ENCODE measurements around the gene CPSF3. TPM values are rescaled to one million over a fixed set of nuclear protein-coding genes. Genes with fewer than 3 reads are reported as not detected.

CPSF3 gene
- total and polyA plus RNA-seq, 2 of the 13 experiments (the other 11 are each of a cell fraction or from before 2014, with no cell fraction given): 19.8 to 93.0 TPM

- TF ChIP-seq HNRNPLL (IDR thresholded peaks at IDR 0.05; ENCODE audit: low read depth, low read length, poor library complexity, severe bottlenecking): no peak
- TF ChIP-seq MEF2D (CRISPR knock-in tag; IDR thresholded peaks at IDR 0.05): no peak
- TF ChIP-seq RXRB (CRISPR knock-in tag; IDR thresholded peaks at IDR 0.05; ENCODE audit: borderline replicate concordance): no peak
Observed at GRCh38 chr2:9461079-9461478, 37.6 kb downstream of the CPSF3 start (continued).

- POLR2A ChIA-PET: no interaction called here
- 94% methylated on average over 5 of the region's 5 CpGs for WGBS (ENCODE audit: low lambda C conversion rate)
- no peak for FAIRE-seq
- no peak for TF ChIP-seq HOXD1 (CRISPR knock-in tag; IDR thresholded peaks at IDR 0.05)
- no peak for TF ChIP-seq ZNF326 (CRISPR knock-in tag; IDR thresholded peaks at IDR 0.05; ENCODE audit: borderline replicate concordance)
- no peak for TF ChIP-seq CREBL2 (CRISPR knock-in tag; IDR thresholded peaks at IDR 0.05; ENCODE audit: borderline replicate concordance)
- TF ChIP-seq HNRNPLL (IDR thresholded peaks at IDR 0.05; ENCODE audit: low read depth, low read length, poor library complexity, severe bottlenecking): no peak
- no peak for TF ChIP-seq XBP1 (CRISPR knock-in tag; IDR thresholded peaks at IDR 0.05)
- no peak for TF ChIP-seq NAIF1 (CRISPR knock-in tag; IDR thresholded peaks at IDR 0.05; ENCODE audit: borderline replicate concordance)
- no peak for TF ChIP-seq PRDM15 (CRISPR knock-in tag; IDR thresholded peaks at IDR 0.05)
- TF ChIP-seq ZNF20 (CRISPR knock-in tag; IDR thresholded peaks at IDR 0.05): no peak
- no peak for TF ChIP-seq ZNF687 (CRISPR knock-in tag; IDR thresholded peaks at IDR 0.05)
- TF ChIP-seq ZNF180 (CRISPR knock-in tag; IDR thresholded peaks at IDR 0.05; ENCODE audit: borderline replicate concordance, low read depth): no peak
- no peak for TF ChIP-seq NFYC (CRISPR knock-in tag; IDR thresholded peaks at IDR 0.05)
- TF ChIP-seq ZNF562 (CRISPR knock-in tag; IDR thresholded peaks at IDR 0.05; ENCODE audit: borderline replicate concordance): no peak
- no peak for TF ChIP-seq ZNF597 (CRISPR knock-in tag; IDR thresholded peaks at IDR 0.05)
Observed at GRCh38 chr2:9462313-9462712, 38.9 kb downstream of the CPSF3 start.

More at GRCh38 chr2:9462313-9462712, 38.9 kb downstream of the CPSF3 start:
- no peaks in the 10 kb centered on the region for H3K27me3 ChIP-seq (ENCODE audit: control insufficient read depth in 1 of 2, insufficient read depth in 2 of 2, low read length in 2 of 2)
- peaks cover 8% of the 10 kb centered on the region; the same call in 1 of the 2 replicates for H3K4me1 ChIP-seq (ENCODE audit: insufficient read depth, low read length)
- H3K4me2 ChIP-seq (ENCODE audit: low read depth, low read length): no peak overlapping the region
- intact Hi-C loops (cut with micrococcal nuclease; ENCODE audit: unreplicated experiment) (no loop called here), in situ Hi-C loops (cut with HindIII; ENCODE audit: extremely low pct_ligation_motif_present, low pct_unique_long_range_greater_than_20kb) (no loop called here)
- no peak overlapping the region for H3K9ac ChIP-seq (ENCODE audit: insufficient read depth, low read depth, low read length)
- CTCF ChIA-PET (ENCODE audit: low intra/inter-chr PET ratio, low total read pairs): no interaction called here
- no peak for DNase-seq (ENCODE audit: low spot score)
- H3K27ac ChIP-seq (ENCODE audit: extremely low read length, insufficient read depth, low read length): no peak overlapping the region
- peaks cover 9 to 42% of the 10 kb centered on the region in 2 experiments for H3K36me3 ChIP-seq (replicated peaks in 1 of 2; ENCODE audit: control insufficient read depth in 1 of 2, insufficient read depth in 2 of 2, low read length in 2 of 2)
- no peaks in the 10 kb centered on the region for H3K79me2 ChIP-seq (ENCODE audit: insufficient read depth, low read length)
- no peak overlapping the region for H2AFZ ChIP-seq (ENCODE audit: low read length)
- H3K9me3 ChIP-seq (ENCODE audit: low read length): no peaks in the 10 kb centered on the region
- no peak overlapping the region for H3K4me3 ChIP-seq (replicated peaks in 1 of 3; ENCODE audit: insufficient read depth in 1 of 3, low read depth in 2 of 3, low read length in 3 of 3)
- no peak for ATAC-seq
- no TSS peak for BruUV-seq (replicated peaks)
- H4K20me1 ChIP-seq (ENCODE audit: insufficient read depth, low read length): no peaks in the 10 kb centered on the region
